ENCODE results near the gene TADA1. TPM values are rescaled to one million over a fixed set of nuclear protein-coding genes. Genes with fewer than 3 reads are reported as not detected.

TADA1 gene
- total RNA-seq, 4 donors from 2014 or later, result 7.3 to 11.5 (median 8.0) TPM

DNA sequence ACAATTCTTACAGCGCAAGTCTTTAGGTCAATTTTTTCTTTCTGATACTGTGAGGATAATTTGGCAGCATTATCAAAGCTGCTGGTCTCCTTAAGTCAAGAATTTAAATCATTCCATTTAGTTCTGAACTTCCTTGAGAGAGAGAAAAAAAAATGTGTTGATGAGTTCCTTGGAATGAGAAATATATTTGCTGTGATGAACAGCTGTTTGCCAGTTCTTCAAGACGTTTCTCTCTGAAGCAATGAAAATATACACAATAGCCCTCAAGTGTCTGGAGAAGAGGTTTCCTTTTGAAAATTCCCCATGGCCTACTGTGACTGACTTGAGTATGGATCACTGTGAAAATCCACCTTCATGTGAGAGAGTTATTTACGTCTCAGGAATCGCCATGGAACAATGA, 31.0 kb upstream of the TADA1 start:
- 81% methylated on average over 4 of the region's 4 CpGs for WGBS

GRCh38 chr1:166906647-166907046, 30.6 kb upstream of the TADA1 start:
- H3K9me3 ChIP-seq, result no peaks in the 10 kb centered on the region
- intact Hi-C loops (cut with DNase I), result loop anchor here (10.0 kb wide), 2 partner anchors 538 to 628 kb away; no protein-coding TSS in a partner anchor
- H3K36me3 ChIP-seq, result no peaks in the 10 kb centered on the region
- H3K27ac ChIP-seq (replicated peaks in 1 of 4), result no peak overlapping the region
- TF ChIP-seq POLR2AphosphoS5 (IDR thresholded peaks at IDR 0.05), result no peak
- TF ChIP-seq EP300 (IDR thresholded peaks at IDR 0.05), result no peak
- TF ChIP-seq, protein P1, sequence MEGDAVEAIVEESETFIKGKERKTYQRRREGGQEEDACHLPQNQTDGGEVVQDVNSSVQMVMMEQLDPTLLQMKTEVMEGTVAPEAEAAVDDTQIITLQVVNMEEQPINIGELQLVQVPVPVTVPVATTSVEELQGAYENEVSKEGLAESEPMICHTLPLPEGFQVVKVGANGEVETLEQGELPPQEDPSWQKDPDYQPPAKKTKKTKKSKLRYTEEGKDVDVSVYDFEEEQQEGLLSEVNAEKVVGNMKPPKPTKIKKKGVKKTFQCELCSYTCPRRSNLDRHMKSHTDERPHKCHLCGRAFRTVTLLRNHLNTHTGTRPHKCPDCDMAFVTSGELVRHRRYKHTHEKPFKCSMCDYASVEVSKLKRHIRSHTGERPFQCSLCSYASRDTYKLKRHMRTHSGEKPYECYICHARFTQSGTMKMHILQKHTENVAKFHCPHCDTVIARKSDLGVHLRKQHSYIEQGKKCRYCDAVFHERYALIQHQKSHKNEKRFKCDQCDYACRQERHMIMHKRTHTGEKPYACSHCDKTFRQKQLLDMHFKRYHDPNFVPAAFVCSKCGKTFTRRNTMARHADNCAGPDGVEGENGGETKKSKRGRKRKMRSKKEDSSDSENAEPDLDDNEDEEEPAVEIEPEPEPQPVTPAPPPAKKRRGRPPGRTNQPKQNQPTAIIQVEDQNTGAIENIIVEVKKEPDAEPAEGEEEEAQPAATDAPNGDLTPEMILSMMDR (IDR thresholded peaks at IDR 0.05), result no peak
- TF ChIP-seq POLR2A (IDR thresholded peaks at IDR 0.05; ENCODE audit: low read depth), result no peak
- no peaks in the 10 kb centered on the region for H3K4me1 ChIP-seq
- 85% methylated on average over 3 of the region's 3 CpGs for WGBS
- no peak overlapping the region for H3K4me3 ChIP-seq
- H3K27me3 ChIP-seq, result no peaks in the 10 kb centered on the region
- no peak for DNase-seq (ENCODE audit: extremely low spot score)

More for the DNA sequence above, 31.0 kb upstream of the TADA1 start:
- intact Hi-C loops (cut with DNase I), result loop anchor here (10.0 kb wide), 2 partner anchors 538 to 628 kb away; no protein-coding TSS in a partner anchor
- no peaks in the 10 kb centered on the region for H3K36me3 ChIP-seq
- DNase-seq (ENCODE audit: extremely low spot score), result no peak
- H3K9me3 ChIP-seq, result no peaks in the 10 kb centered on the region
- H3K27me3 ChIP-seq, result no peaks in the 10 kb centered on the region
- H3K27ac ChIP-seq (replicated peaks in 1 of 4), result no peak overlapping the region
- H3K4me1 ChIP-seq, result no peaks in the 10 kb centered on the region
- TF ChIP-seq POLR2A (IDR thresholded peaks at IDR 0.05; ENCODE audit: low read depth) (no peak), POLR2AphosphoS5 (IDR thresholded peaks at IDR 0.05) (no peak), EP300 (IDR thresholded peaks at IDR 0.05) (no peak)
- TF ChIP-seq, protein P1 (IDR thresholded peaks at IDR 0.05), result no peak
- H3K4me3 ChIP-seq, result no peak overlapping the region

DNA sequence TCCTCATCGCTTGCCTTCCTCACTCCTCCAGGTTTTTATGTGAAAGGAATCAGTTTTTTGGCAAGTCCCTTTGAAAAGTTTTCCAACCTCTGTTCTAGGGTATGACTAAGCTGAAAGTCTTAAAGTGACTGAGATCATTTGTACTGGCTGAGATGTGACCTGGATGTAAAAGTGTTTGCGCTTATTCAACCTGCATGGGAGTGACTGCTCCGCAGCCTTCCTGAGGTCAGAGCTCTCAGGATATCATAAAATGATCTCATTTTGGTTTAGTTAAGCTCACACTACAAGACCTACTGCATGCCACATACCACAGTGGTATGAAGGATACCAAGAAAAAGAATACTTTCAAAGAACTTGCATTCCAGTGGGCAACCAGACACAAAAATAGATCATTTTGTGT, 29.8 kb upstream of the TADA1 start:
- Histone ChIP-seq H3K27me3 (no peaks in the 10 kb centered on the region), H3K4me1 (peaks cover 0 to 6% (median 2%) of the 10 kb centered on the region in 4 donors), H3K9me3 (no peaks in the 10 kb centered on the region), H3K27ac (replicated peaks in 1 of 4) (no peak overlapping the region), H3K36me3 (no peaks in the 10 kb centered on the region), H3K4me3 (no peak overlapping the region)
- WGBS, result 80% methylated on average over 3 of the region's 3 CpGs
- DNase-seq (ENCODE audit: extremely low spot score), result no peak
- intact Hi-C loops (cut with DNase I), result loop anchor here (10.0 kb wide), 2 partner anchors 539 to 629 kb away; no protein-coding TSS in a partner anchor
- TF ChIP-seq POLR2A (IDR thresholded peaks at IDR 0.05; ENCODE audit: low read depth) (no peak), EP300 (IDR thresholded peaks at IDR 0.05) (no peak), POLR2AphosphoS5 (IDR thresholded peaks at IDR 0.05) (no peak)
- TF ChIP-seq, protein P1 (IDR thresholded peaks at IDR 0.05), result no peak

GRCh38 chr1:166905136-166905535, 29.1 kb upstream of the TADA1 start:
- Histone ChIP-seq H3K36me3 (no peaks in the 10 kb centered on the region), H3K9me3 (no peaks in the 10 kb centered on the region), H3K27me3 (no peaks in the 10 kb centered on the region), H3K4me3 (no peak overlapping the region), H3K27ac (replicated peaks in 1 of 4) (no peak overlapping the region), H3K4me1 (peaks cover 0 to 8% (median 2%) of the 10 kb centered on the region in 4 donors)
- 56% methylated on average over 2 of the region's 2 CpGs for WGBS
- intact Hi-C loops (cut with DNase I), result loop anchor here (10.0 kb wide), 2 partner anchors 540 to 630 kb away; no protein-coding TSS in a partner anchor
- DNase-seq (ENCODE audit: extremely low spot score), result no peak
- TF ChIP-seq, protein P1 (IDR thresholded peaks at IDR 0.05), result no peak
- TF ChIP-seq EP300 (IDR thresholded peaks at IDR 0.05) (no peak), POLR2A (IDR thresholded peaks at IDR 0.05; ENCODE audit: low read depth) (no peak), POLR2AphosphoS5 (IDR thresholded peaks at IDR 0.05) (no peak)

DNA sequence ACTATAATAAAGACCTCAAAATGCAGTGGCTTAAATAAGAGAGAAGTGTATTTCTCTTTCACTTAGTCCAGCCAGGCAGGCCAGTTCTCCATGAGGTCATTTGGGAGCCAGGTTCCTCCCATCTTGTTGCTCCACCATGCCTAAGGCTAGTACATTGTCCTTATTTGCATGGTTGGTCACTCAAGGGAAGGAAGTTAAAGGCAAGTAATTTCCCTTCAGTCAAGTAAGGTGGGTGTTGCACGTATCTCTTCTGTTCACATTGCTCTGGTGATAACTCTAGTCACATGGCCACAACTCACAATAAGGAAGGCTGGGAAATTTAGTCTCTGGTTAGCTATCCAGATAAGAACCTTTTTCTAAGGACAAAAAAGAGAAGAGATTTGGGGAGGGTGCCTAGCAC, 27.2 kb upstream of the TADA1 start:
- H3K4me1 ChIP-seq, result peaks cover 0 to 8% (median 2%) of the 10 kb centered on the region in 4 donors
- intact Hi-C loops (cut with DNase I), result loop anchor here (10.0 kb wide), 2 partner anchors 542 to 632 kb away; no protein-coding TSS in a partner anchor

More for the DNA sequence above, 27.2 kb upstream of the TADA1 start:
- no peak for TF ChIP-seq POLR2A (IDR thresholded peaks at IDR 0.05; ENCODE audit: low read depth)
- no peak for TF ChIP-seq POLR2AphosphoS5 (IDR thresholded peaks at IDR 0.05)
- TF ChIP-seq, protein P1 (IDR thresholded peaks at IDR 0.05), result no peak
- TF ChIP-seq EP300 (IDR thresholded peaks at IDR 0.05), result no peak
- H3K36me3 ChIP-seq, result no peaks in the 10 kb centered on the region
- H3K27me3 ChIP-seq, result no peaks in the 10 kb centered on the region
- WGBS, result 58% methylated on average over 1 of the region's 1 CpG
- H3K4me3 ChIP-seq, result no peak overlapping the region
- DNase-seq (ENCODE audit: extremely low spot score), result no peak
- no peaks in the 10 kb centered on the region for H3K9me3 ChIP-seq
- no peak overlapping the region for H3K27ac ChIP-seq (replicated peaks in 1 of 4)
